GM18508 (cell line): Measurements from ENCODE around the gene AGK.
A peak's percentile ranks its signal among the peaks of the same experiment; 100 is the strongest.
"Not testable (repeated sequence)": the region's sequence is repeated elsewhere in the genome, so short reads cannot be mapped to it uniquely, and the experiment has no call there.

Source experiments
- ATAC-seq: cut with Tn5 transposase; IDR thresholded peaks from one replicate; pipeline ENCODE4 v1.9.1; 2021; ENCODE audit warnings: moderate number of reproducible peaks; ENCODE audit not compliant: insufficient read depth, unreplicated experiment

AGK gene

GRCh38 chr7:141550386-141551093 lies 670 bp upstream of the AGK start:
- no peak for ATAC-seq

GRCh38 chr7:141551782-141552181 lies 572 bp downstream of the AGK start:
- no peak for ATAC-seq

GRCh38 chr7:141557360-141557759 lies 6.2 kb downstream of the AGK start:
- no peak for ATAC-seq

GRCh38 chr7:141557831-141558531 lies 6.8 kb downstream of the AGK start:
- not testable (repeated sequence) for ATAC-seq

GRCh38 chr7:141558544-141559183 lies 7.5 kb downstream of the AGK start:
- peak; percentile 57 for ATAC-seq

GRCh38 chr7:141559961-141560360 lies 8.8 kb downstream of the AGK start:
- ATAC-seq = no peak

- no peak for ATAC-seq
Observed at GRCh38 chr7:141562036-141562435, 10.8 kb downstream of the AGK start.

- ATAC-seq = no peak
Observed at GRCh38 chr7:141562543-141562942, 11.3 kb downstream of the AGK start.

- ATAC-seq = no peak
Observed at GRCh38 chr7:141562972-141563371, 11.8 kb downstream of the AGK start.

- no peak for ATAC-seq
Observed at GRCh38 chr7:141563956-141564623, 12.9 kb downstream of the AGK start.

GRCh38 chr7:141567432-141567831 lies 16.2 kb downstream of the AGK start:
- no peak for ATAC-seq

- no peak for ATAC-seq
Observed at GRCh38 chr7:141568227-141568626, 17.0 kb downstream of the AGK start.

GRCh38 chr7:141571059-141571458 lies 19.8 kb downstream of the AGK start:
- no peak for ATAC-seq

- no peak for ATAC-seq
Observed at GRCh38 chr7:141572175-141572574, 21.0 kb downstream of the AGK start.

GRCh38 chr7:141573511-141573910 lies 22.3 kb downstream of the AGK start:
- ATAC-seq = no peak

GRCh38 chr7:141575164-141575563 lies 24.0 kb downstream of the AGK start:
- no peak for ATAC-seq

GRCh38 chr7:141575654-141576448 lies 24.6 kb downstream of the AGK start:
- no peak for ATAC-seq

- ATAC-seq = no peak
Observed at GRCh38 chr7:141577043-141577839, 26.0 kb downstream of the AGK start.

- ATAC-seq = not testable (repeated sequence)
Observed at GRCh38 chr7:141579953-141580352, 28.7 kb downstream of the AGK start.
